ENCODE results near the gene OR8J3. TPM values are rescaled to one million over a fixed set of nuclear protein-coding genes. Genes with fewer than 3 reads are reported as not detected.
"Not testable (repeated sequence)": the region's sequence is repeated elsewhere in the genome, so short reads cannot be mapped to it uniquely, and the experiment has no call there.

OR8J3 gene
- total RNA-seq, 1 donor from 2014 or later: not detected

- TF ChIP-seq CTCF (IDR thresholded peaks at IDR 0.05; ENCODE audit: unreplicated experiment): no peak
- Mint-ChIP-seq H3K4me1 (ENCODE audit: unreplicated experiment) (no peaks in the 10 kb centered on the region), H3K27ac (ENCODE audit: unreplicated experiment) (no peak overlapping the region), H3K27me3 (ENCODE audit: unreplicated experiment) (no peaks in the 10 kb centered on the region), H3K4me3 (ENCODE audit: unreplicated experiment) (no peak overlapping the region), H3K9me3 (ENCODE audit: unreplicated experiment) (no peaks in the 10 kb centered on the region), H3K36me3 (ENCODE audit: low read depth, unreplicated experiment) (no peaks in the 10 kb centered on the region)
- no peak for DNase-seq (ENCODE audit: low spot score)
These were observed 23.8 kb upstream of the OR8J3 start for GRCh38 chr11:56163804-56164203.

- no peak for DNase-seq (ENCODE audit: low spot score)
- Mint-ChIP-seq H3K4me1 (ENCODE audit: unreplicated experiment) (no peaks in the 10 kb centered on the region), H3K9me3 (ENCODE audit: unreplicated experiment) (no peaks in the 10 kb centered on the region), H3K36me3 (ENCODE audit: low read depth, unreplicated experiment) (no peaks in the 10 kb centered on the region), H3K4me3 (ENCODE audit: unreplicated experiment) (no peak within 1 kb of the TSS), H3K27me3 (ENCODE audit: unreplicated experiment) (no peaks in the 10 kb centered on the region), H3K27ac (ENCODE audit: unreplicated experiment) (no peak within 1 kb of the TSS)
- no peak for TF ChIP-seq CTCF (IDR thresholded peaks at IDR 0.05; ENCODE audit: unreplicated experiment)
These were observed 20.2 kb upstream of the OR8J3 start, which contains the start of gene OR8K5 for GRCh38 chr11:56160217-56160616. Gene OR8K5, minus strand, starts transcription at chr11:56160317. Its CDS starts 0 bp downstream, at chr11:56160317.

- H3K27ac Mint-ChIP-seq (ENCODE audit: unreplicated experiment): no peak overlapping the region
- no peak overlapping the region for H3K4me3 Mint-ChIP-seq (ENCODE audit: unreplicated experiment)
- H3K36me3 Mint-ChIP-seq (ENCODE audit: low read depth, unreplicated experiment): no peaks in the 10 kb centered on the region
- no peak for TF ChIP-seq CTCF (IDR thresholded peaks at IDR 0.05; ENCODE audit: unreplicated experiment)
- peaks cover 3% of the 10 kb centered on the region for H3K27me3 Mint-ChIP-seq (ENCODE audit: unreplicated experiment)
- peaks cover 5% of the 10 kb centered on the region for H3K9me3 Mint-ChIP-seq (ENCODE audit: unreplicated experiment)
- H3K4me1 Mint-ChIP-seq (ENCODE audit: unreplicated experiment): no peaks in the 10 kb centered on the region
- DNase-seq (ENCODE audit: low spot score): no peak
These were observed 12.3 kb upstream of the OR8J3 start for GRCh38 chr11:56152333-56152732.

GRCh38 chr11:56151376-56151775 is 11.4 kb upstream of the OR8J3 start:
- DNase-seq (ENCODE audit: low spot score): no peak
- H3K4me1 Mint-ChIP-seq (ENCODE audit: unreplicated experiment): no peaks in the 10 kb centered on the region
- no peak overlapping the region for H3K27ac Mint-ChIP-seq (ENCODE audit: unreplicated experiment)
- no peak overlapping the region for H3K4me3 Mint-ChIP-seq (ENCODE audit: unreplicated experiment)
- no peaks in the 10 kb centered on the region for H3K36me3 Mint-ChIP-seq (ENCODE audit: low read depth, unreplicated experiment)
- TF ChIP-seq CTCF (IDR thresholded peaks at IDR 0.05; ENCODE audit: unreplicated experiment): no peak
- peaks cover 5% of the 10 kb centered on the region for H3K9me3 Mint-ChIP-seq (ENCODE audit: unreplicated experiment)
- peaks cover 3% of the 10 kb centered on the region for H3K27me3 Mint-ChIP-seq (ENCODE audit: unreplicated experiment)

GRCh38 chr11:56143681-56144080 is 3.7 kb upstream of the OR8J3 start:
- not testable (repeated sequence) for H3K27me3 Mint-ChIP-seq (ENCODE audit: unreplicated experiment); H3K4me3 Mint-ChIP-seq (ENCODE audit: unreplicated experiment); DNase-seq (ENCODE audit: low spot score); H3K27ac Mint-ChIP-seq (ENCODE audit: unreplicated experiment); H3K9me3 Mint-ChIP-seq (ENCODE audit: unreplicated experiment); H3K4me1 Mint-ChIP-seq (ENCODE audit: unreplicated experiment); H3K36me3 Mint-ChIP-seq (ENCODE audit: low read depth, unreplicated experiment)

GRCh38 chr11:56122073-56122472 is 17.9 kb downstream of the OR8J3 start, which contains the start of gene OR8H3:
Gene OR8H3, plus strand, starts transcription at chr11:56122373. Its CDS starts 0 bp downstream, at chr11:56122373.
- Mint-ChIP-seq H3K4me3 (ENCODE audit: unreplicated experiment) (no peak within 1 kb of the TSS), H3K4me1 (ENCODE audit: unreplicated experiment) (no peaks in the 10 kb centered on the region), H3K27me3 (ENCODE audit: unreplicated experiment) (no peaks in the 10 kb centered on the region), H3K36me3 (ENCODE audit: low read depth, unreplicated experiment) (no peaks in the 10 kb centered on the region), H3K27ac (ENCODE audit: unreplicated experiment) (no peak within 1 kb of the TSS), H3K9me3 (ENCODE audit: unreplicated experiment) (no peaks in the 10 kb centered on the region)
- DNase-seq (ENCODE audit: low spot score): no peak
- no peak for TF ChIP-seq CTCF (IDR thresholded peaks at IDR 0.05; ENCODE audit: unreplicated experiment)

Measured in endothelial cell (in vitro differentiated cells).